ENCODE data around the gene ZNF217. TPM values are rescaled to one million over a fixed set of nuclear protein-coding genes. Genes with fewer than 3 reads are reported as not detected.

ZNF217 gene
- total and polyA plus RNA-seq, 9 of the 15 experiments (the other 6 are each of a cell fraction or from before 2014, with no cell fraction given), result 3.0 to 41.8 (median 16.8) TPM

- TF ChIP-seq SMAD4 (CRISPR knock-in tag; conservative IDR thresholded peaks at IDR 0.05) (0 out of 2 replicates have a peak, but pooled peaks have one; percentile 36), ATF4 (CRISPR knock-in tag; IDR thresholded peaks at IDR 0.05) (0 out of 2 replicates have a peak, but pooled peaks have one; percentile 5), RNF2 (IDR thresholded peaks at IDR 0.05) (peak; percentile 73; the same call in 1 of the 2 replicates), ARID1B (IDR thresholded peaks at IDR 0.05) (peak; percentile 53), ZNF512 (tag; IDR thresholded peaks at IDR 0.05) (peak; percentile 48; the same call in 1 of the 2 replicates), EP400 (IDR thresholded peaks at IDR 0.05) (peak; percentile 50), EP300 (IDR thresholded peaks at IDR 0.05; ENCODE audit: low read length) (peak; percentile 60; the same call in 1 of the 2 replicates), EWSR1 (IDR thresholded peaks at IDR 0.05; ENCODE audit: borderline replicate concordance, low read depth, partially characterized antibody) (peak; percentile 17), SOX6 (IDR thresholded peaks at IDR 0.05) (peak; percentile 43), NCOR1 (IDR thresholded peaks at IDR 0.05) (0 out of 2 replicates have a peak, but pooled peaks have one; percentile 3), ATF3 (IDR thresholded peaks at IDR 0.05) (peak; percentile 36; the same call in 1 of the 2 replicates), ATF3 (CRISPR knock-in tag; conservative IDR thresholded peaks at IDR 0.05) (no peak), TAF1 (IDR thresholded peaks at IDR 0.05; ENCODE audit: control insufficient read depth, extremely low read depth, insufficient read depth, low read length, severe bottlenecking) (peak; percentile 49), ATF1 (CRISPR knock-in tag; IDR thresholded peaks at IDR 0.05) (no peak), ATF1 (tag; IDR thresholded peaks at IDR 0.05) (peak; percentile 45; the same call in 1 of the 2 replicates), ZNF274 (IDR thresholded peaks at IDR 0.05; ENCODE audit: borderline replicate concordance, low read depth, low read length) (no peak), PHF8 (IDR thresholded peaks at IDR 0.05; ENCODE audit: borderline replicate concordance, low read length) (peak; percentile 14; the same call in 1 of the 2 replicates), BCL6 (CRISPR knock-in tag; IDR thresholded peaks at IDR 0.05) (no peak), NR2C2 (CRISPR knock-in tag; IDR thresholded peaks at IDR 0.05) (no peak), NR2C2 (tag; IDR thresholded peaks at IDR 0.05) (peak; percentile 25), YY1 (IDR thresholded peaks at IDR 0.05; ENCODE audit: borderline replicate concordance in 1 of 3, control insufficient read depth in 1 of 3, extremely low read depth in 1 of 3, insufficient read depth in 3 of 3, insufficient read length in 1 of 3, insufficient replicate concordance in 2 of 3, low read depth in 1 of 3, low read length in 2 of 3) (peak in 1 of 3 experiments; percentile 41), ZNF395 (CRISPR knock-in tag; IDR thresholded peaks at IDR 0.05) (0 out of 2 replicates have a peak, but pooled peaks have one; percentile 71)
Measured at GRCh38 chr20:53643031-53643832, 49.6 kb upstream of the ZNF217 start (continued).
